HepG2 (cell line): Measurements from ENCODE around the gene LYRM1. TPM values are rescaled to one million over a fixed set of nuclear protein-coding genes. Genes with fewer than 3 reads are reported as not detected.

Experiments
- AKAP8 ChIP-seq: sonication (generic); formaldehyde crosslinking; IDR thresholded peaks from 2 replicates; pipeline ENCODE4 v1.5.1; 2020; ENCODE audit warnings: mild to moderate bottlenecking, missing genetic modification reagents
- ELF1 ChIP-seq: sonication (generic); formaldehyde crosslinking; IDR thresholded peaks from 2 replicates; pipeline ENCODE4 v1.4.0; 2020; ENCODE audit warnings: missing genetic modification reagents
- KDM3A ChIP-seq: IDR thresholded peaks from 2 replicates; pipeline ENCODE4 v1.6.1; 2018; ENCODE audit warnings: low read depth, missing compliant biosample characterization
- KMT2A ChIP-seq: sonication (generic); formaldehyde crosslinking; IDR thresholded peaks from 2 replicates; pipeline ENCODE4 v1.4.0; 2020; ENCODE audit warnings: missing genetic modification reagents
- NR2F1 ChIP-seq, 2 experiments: fragments of 450-650 bp in 1 of 2; formaldehyde crosslinking in 1 of 2; IDR thresholded peaks; 2 replicates each; pipeline versions ENCODE4 v1.5.0 to v1.6.1; 2016 to 2020; ENCODE audit warnings: mild to moderate bottlenecking in 1 of 2, missing compliant biosample characterization in 1 of 2, missing genetic modification reagents in 1 of 2, moderate library complexity in 1 of 2
- PTBP1 ChIP-seq: fragments of 200-400 bp; formaldehyde crosslinking; IDR thresholded peaks from 2 replicates; pipeline ENCODE4 v1.6.1; 2018; ENCODE audit warnings: low read length, low read depth; ENCODE audit not compliant: poor library complexity, severe bottlenecking
- RBM22 ChIP-seq: fragments of 200-400 bp; formaldehyde crosslinking; optimal IDR thresholded peaks from 2 replicates; pipeline ENCODE3; 2017; ENCODE audit warnings: mild to moderate bottlenecking, low read length, moderate library complexity
- SOX13 ChIP-seq, 3 experiments: fragments of 450-650 bp in 1 of 3; sonication (generic) in 1 of 3; formaldehyde crosslinking in 1 of 3; IDR thresholded peaks in 2 of 3; conservative IDR thresholded peaks in 1 of 3; 2 replicates each; pipeline versions ENCODE4 v1.5.0 to v1.6.1; 2016 to 2020; ENCODE audit warnings: antibody characterized with exemption in 1 of 3, mild to moderate bottlenecking in 1 of 3, missing compliant biosample characterization in 1 of 3, missing genetic modification reagents in 1 of 3, moderate library complexity in 1 of 3
- ZNF33A ChIP-seq: sonication (generic); formaldehyde crosslinking; IDR thresholded peaks from 2 replicates; pipeline ENCODE4 v1.5.1; 2020; ENCODE audit warnings: missing genetic modification reagents, mild to moderate bottlenecking, moderate library complexity, borderline replicate concordance
- ZNF557 ChIP-seq: sonication (generic); formaldehyde crosslinking; IDR thresholded peaks from 2 replicates; pipeline ENCODE4 v1.4.0; 2020; ENCODE audit warnings: missing genetic modification reagents
- polyA plus RNA-seq, 8 experiments: library from polyadenylated mRNA; depleted of rRNA in 3 of 8; stranded (reverse) in 7 of 8; unstranded in 1 of 8; fragments of >200 nt; fragmentation: Illumina TruSeq in 4 of 8; extraction: Trizol in 4 of 8; gene quantifications; 2 replicates each; pipeline versions ENCODE4 v1.2.1 to v1.2.3, GENCODE V29; 2011 to 2016; ENCODE audit warnings: low read depth in 4 of 8, missing spikeins in 1 of 8, mixed read lengths in 1 of 8; ENCODE audit not compliant: insufficient read depth in 1 of 8
- total RNA-seq, 5 experiments: library from RNA; depleted of rRNA; stranded (reverse); fragments of >200 nt; fragmentation: Illumina TruSeq; extraction: Trizol; gene quantifications; 2 replicates each; pipeline ENCODE4 v1.2.3, GENCODE V29; 2016; ENCODE audit warnings: low read depth in 1 of 5
- TF ChIP-seq, protein P1 (sequence below): sonication (generic); formaldehyde crosslinking; IDR thresholded peaks from 2 replicates; pipeline ENCODE4 v1.4.0; 2020; ENCODE audit warnings: mild to moderate bottlenecking, missing genetic modification reagents
- TF ChIP-seq, protein P2 (sequence below): fragments of 450-650 bp; IDR thresholded peaks from 2 replicates; pipeline ENCODE4 v1.6.1; 2017
- TF ChIP-seq, protein P3 (sequence below): sonication (generic); formaldehyde crosslinking; IDR thresholded peaks from 2 replicates; pipeline ENCODE4; 2020; ENCODE audit warnings: missing genetic modification reagents, mild to moderate bottlenecking, borderline replicate concordance
- TF ChIP-seq, protein P4 (sequence below): sonication (generic); formaldehyde crosslinking; IDR thresholded peaks from 2 replicates; pipeline ENCODE4 v1.8.0; 2022; ENCODE audit warnings: missing genetic modification reagents, low read depth, mild to moderate bottlenecking, borderline replicate concordance
- TF ChIP-seq, protein P5 (sequence below): IDR thresholded peaks from 2 replicates; pipeline ENCODE4 v1.6.1; 2016

Gene LYRM1
- total and polyA plus RNA-seq, 2 of the 13 experiments (the other 11 are each of a cell fraction or from before 2014, with no cell fraction given), result 59.2 to 82.6 TPM

DNA sequence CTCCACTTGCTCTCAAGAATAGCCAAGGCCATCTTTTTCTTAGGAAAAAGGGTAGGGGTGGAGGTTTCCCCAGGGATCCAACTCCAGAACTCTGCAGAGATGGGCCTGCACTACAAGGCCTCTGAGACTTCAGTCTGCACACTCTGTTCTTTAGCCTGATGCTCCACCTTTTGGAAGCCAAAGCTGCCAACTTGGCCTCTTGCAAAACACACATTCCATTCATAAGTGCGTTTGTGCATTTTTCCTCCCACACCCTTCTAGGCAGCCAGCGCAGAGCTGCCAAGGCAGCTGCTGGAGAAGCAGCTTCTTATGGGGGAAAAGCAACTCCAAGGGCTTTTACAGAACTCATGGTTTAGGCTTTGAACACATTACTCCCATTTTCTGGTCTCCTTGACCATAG is 49.0 kb upstream of the LYRM1 start (continued):
- TF ChIP-seq, protein P1, sequence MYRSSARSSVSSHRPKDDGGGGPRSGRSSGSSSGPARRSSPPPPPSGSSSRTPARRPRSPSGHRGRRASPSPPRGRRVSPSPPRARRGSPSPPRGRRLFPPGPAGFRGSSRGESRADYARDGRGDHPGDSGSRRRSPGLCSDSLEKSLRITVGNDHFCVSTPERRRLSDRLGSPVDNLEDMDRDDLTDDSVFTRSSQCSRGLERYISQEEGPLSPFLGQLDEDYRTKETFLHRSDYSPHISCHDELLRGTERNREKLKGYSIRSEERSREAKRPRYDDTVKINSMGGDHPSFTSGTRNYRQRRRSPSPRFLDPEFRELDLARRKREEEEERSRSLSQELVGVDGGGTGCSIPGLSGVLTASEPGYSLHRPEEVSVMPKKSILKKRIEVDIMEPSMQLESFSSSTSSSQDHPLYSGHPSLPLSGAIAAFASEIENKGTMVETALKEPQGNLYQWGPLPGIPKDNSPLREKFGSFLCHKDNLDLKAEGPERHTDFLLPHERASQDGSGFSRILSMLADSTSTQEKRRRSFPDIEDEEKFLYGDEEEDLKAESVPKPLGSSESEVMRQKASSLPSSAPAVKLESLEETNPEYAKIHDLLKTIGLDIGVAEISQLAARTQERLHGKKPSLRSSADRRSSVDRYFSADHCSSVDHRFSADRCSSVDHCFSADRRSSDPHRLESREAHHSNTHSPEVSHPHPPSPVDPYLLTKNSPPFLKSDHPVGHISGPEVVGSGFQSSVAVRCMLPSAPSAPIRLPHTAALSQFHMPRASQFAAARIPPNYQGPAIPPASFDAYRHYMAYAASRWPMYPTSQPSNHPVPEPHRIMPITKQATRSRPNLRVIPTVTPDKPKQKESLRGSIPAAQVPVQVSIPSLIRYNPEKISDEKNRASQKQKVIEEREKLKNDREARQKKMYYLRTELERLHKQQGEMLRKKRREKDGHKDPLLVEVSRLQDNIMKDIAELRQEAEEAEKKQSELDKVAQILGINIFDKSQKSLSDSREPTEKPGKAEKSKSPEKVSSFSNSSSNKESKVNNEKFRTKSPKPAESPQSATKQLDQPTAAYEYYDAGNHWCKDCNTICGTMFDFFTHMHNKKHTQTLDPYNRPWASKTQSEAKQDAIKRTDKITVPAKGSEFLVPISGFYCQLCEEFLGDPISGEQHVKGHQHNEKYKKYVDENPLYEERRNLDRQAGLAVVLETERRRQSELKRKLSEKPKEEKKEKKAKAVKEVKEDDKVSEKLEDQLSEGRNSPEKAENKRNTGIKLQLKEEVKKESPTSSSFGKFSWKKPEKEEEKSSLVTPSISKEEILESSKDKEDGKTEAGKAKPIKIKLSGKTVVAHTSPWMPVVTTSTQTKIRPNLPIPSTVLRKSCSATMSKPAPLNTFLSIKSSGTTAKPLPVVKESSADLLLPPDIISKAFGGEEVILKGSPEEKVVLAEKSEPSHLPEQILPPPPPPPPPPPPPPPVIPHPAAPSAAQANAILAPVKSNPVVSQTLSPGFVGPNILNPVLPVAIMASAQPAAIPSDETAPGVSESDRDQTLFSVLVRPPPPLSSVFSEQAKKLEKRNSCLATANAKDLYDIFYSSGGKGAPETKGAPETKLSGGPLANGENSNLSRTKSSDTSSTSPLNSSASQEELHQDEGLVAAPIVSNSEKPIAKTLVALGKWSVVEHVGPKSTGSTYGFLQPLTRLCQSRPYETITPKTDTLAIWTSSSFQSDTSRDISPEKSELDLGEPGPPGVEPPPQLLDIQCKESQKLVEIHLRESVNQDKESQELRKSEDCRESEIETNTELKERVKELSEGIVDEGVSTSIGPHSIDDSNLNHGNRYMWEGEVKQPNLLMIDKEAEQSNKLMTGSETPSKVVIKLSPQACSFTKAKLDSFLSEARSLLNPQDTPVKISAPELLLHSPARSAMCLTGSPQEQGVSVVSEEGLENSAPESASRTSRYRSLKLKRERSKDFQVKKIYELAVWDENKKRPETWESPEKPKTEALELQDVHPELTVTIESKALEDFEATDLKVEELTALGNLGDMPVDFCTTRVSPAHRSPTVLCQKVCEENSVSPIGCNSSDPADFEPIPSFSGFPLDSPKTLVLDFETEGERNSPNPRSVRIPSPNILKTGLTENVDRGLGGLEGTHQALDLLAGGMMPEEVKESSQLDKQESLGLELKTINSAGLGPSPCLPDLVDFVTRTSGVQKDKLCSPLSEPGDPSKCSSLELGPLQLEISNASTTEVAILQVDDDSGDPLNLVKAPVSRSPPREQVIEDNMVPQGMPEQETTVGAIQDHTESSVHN, result no peak
- TF ChIP-seq KDM3A, result no peak
- TF ChIP-seq ZNF557 (CRISPR knock-in tag), result peak; percentile 44; the same call in 1 of the 2 replicates
- peak; percentile 64 for TF ChIP-seq RBM22
- TF ChIP-seq SOX13 (IDR thresholded peaks at IDR 0.05), result no peak
- 0 out of 4 replicates have a peak, but pooled peaks of 1 of the 2 experiments have one; percentile 32 for TF ChIP-seq SOX13 (CRISPR knock-in tag; conservative IDR thresholded peaks at IDR 0.05 in 1 of 2, IDR thresholded peaks at IDR 0.05 in 1 of 2)
- no peak for TF ChIP-seq AKAP8 (CRISPR knock-in tag)
- TF ChIP-seq, protein P2, sequence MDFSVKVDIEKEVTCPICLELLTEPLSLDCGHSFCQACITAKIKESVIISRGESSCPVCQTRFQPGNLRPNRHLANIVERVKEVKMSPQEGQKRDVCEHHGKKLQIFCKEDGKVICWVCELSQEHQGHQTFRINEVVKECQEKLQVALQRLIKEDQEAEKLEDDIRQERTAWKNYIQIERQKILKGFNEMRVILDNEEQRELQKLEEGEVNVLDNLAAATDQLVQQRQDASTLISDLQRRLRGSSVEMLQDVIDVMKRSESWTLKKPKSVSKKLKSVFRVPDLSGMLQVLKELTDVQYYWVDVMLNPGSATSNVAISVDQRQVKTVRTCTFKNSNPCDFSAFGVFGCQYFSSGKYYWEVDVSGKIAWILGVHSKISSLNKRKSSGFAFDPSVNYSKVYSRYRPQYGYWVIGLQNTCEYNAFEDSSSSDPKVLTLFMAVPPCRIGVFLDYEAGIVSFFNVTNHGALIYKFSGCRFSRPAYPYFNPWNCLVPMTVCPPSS, result no peak
- no peak for TF ChIP-seq ELF1
- TF ChIP-seq, protein P3, sequence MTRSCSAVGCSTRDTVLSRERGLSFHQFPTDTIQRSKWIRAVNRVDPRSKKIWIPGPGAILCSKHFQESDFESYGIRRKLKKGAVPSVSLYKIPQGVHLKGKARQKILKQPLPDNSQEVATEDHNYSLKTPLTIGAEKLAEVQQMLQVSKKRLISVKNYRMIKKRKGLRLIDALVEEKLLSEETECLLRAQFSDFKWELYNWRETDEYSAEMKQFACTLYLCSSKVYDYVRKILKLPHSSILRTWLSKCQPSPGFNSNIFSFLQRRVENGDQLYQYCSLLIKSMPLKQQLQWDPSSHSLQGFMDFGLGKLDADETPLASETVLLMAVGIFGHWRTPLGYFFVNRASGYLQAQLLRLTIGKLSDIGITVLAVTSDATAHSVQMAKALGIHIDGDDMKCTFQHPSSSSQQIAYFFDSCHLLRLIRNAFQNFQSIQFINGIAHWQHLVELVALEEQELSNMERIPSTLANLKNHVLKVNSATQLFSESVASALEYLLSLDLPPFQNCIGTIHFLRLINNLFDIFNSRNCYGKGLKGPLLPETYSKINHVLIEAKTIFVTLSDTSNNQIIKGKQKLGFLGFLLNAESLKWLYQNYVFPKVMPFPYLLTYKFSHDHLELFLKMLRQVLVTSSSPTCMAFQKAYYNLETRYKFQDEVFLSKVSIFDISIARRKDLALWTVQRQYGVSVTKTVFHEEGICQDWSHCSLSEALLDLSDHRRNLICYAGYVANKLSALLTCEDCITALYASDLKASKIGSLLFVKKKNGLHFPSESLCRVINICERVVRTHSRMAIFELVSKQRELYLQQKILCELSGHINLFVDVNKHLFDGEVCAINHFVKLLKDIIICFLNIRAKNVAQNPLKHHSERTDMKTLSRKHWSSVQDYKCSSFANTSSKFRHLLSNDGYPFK (CRISPR knock-in tag), result no peak
- no peak for TF ChIP-seq ZNF33A (CRISPR knock-in tag)
- TF ChIP-seq, protein P4, sequence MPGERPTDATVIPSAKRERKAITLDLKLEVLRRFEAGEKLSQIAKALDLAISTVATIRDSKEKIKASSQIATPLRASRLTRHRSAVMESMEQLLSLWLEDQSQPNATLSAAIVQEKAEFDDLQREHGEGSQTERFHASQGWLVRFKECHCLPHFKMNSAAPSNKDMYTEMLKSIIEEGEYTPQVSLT (CRISPR knock-in tag), result no peak
- TF ChIP-seq, protein P5, sequence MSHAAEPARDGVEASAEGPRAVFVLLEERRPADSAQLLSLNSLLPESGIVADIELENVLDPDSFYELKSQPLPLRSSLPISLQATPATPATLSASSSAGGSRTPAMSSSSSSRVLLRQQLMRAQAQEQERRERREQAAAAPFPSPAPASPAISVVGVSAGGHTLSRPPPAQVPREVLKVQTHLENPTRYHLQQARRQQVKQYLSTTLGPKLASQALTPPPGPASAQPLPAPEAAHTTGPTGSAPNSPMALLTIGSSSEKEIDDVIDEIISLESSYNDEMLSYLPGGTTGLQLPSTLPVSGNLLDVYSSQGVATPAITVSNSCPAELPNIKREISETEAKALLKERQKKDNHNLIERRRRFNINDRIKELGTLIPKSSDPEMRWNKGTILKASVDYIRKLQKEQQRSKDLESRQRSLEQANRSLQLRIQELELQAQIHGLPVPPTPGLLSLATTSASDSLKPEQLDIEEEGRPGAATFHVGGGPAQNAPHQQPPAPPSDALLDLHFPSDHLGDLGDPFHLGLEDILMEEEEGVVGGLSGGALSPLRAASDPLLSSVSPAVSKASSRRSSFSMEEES, result no peak
- TF ChIP-seq KMT2A (CRISPR knock-in tag), result no peak
- no peak for TF ChIP-seq PTBP1
- no peak for TF ChIP-seq NR2F1 (CRISPR knock-in tag; IDR thresholded peaks at IDR 0.05)
